Activated T-helper 9 cell treated with anti-CD3 and anti-CD28 coated beads, Interleukin-2, amount 50 U/mL, for 16 hours (primary cell): Measurements from ENCODE around the gene CNIH1.
"Not testable (repeated sequence)": the region's sequence is repeated elsewhere in the genome, so short reads cannot be mapped to it uniquely, and the experiment has no call there.

ENCODE experiments used
- DNase-seq: peaks from one replicate; pipeline ENCODE4 v3.0.0-alpha.2; 2020; ENCODE audit warnings: low read depth

The CNIH1 gene

GRCh38 chr14:54380558-54380957 lies 60.6 kb downstream of the CNIH1 start:
- DNase-seq, result not testable (repeated sequence)

- DNase-seq, result not testable (repeated sequence)
Measured at GRCh38 chr14:54378893-54379292, 62.3 kb downstream of the CNIH1 start.

GRCh38 chr14:54377501-54377900 lies 63.7 kb downstream of the CNIH1 start:
- DNase-seq, result no peak

GRCh38 chr14:54374117-54374884 lies 66.9 kb downstream of the CNIH1 start:
- no peak for DNase-seq
